ENCODE results near the gene PDIK1L. TPM values are rescaled to one million over a fixed set of nuclear protein-coding genes. Genes with fewer than 3 reads are reported as not detected.
"Not testable (repeated sequence)": the region's sequence is repeated elsewhere in the genome, so short reads cannot be mapped to it uniquely, and the experiment has no call there.

Gene PDIK1L
- total and polyA plus RNA-seq, 9 of the 15 experiments (the other 6 are each of a cell fraction or from before 2014, with no cell fraction given) = 12.8 to 30.2 (median 21.5) TPM

DNA sequence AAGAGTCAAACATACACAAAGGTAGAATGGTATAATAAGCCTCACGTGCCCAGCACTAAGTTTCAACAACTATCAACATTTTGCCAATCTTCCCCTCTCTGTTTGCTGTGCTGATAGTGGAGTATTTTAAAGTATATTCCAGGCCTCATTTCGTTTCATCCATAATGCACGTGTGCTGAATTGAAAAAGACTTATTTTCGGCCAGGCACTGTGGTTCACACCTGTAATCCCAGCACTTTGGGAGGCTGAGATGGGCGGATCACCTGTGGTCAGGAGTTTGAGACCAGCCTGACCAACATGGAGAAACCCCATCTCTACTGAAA lies 6.4 kb upstream of the PDIK1L start:
- intact Hi-C loops (cut with micrococcal nuclease) = loop anchor here (1.0 kb wide), 4 partner anchors 40 to 286 kb away; no protein-coding TSS in a partner anchor
- not testable (repeated sequence) for DNase-seq (ENCODE audit: extremely low read depth in 1 of 4, low spot score in 3 of 4); H3K9me1 ChIP-seq (ENCODE audit: control insufficient read depth, insufficient read depth, low read length); H3K79me2 ChIP-seq (ENCODE audit: control insufficient read depth, insufficient read depth, low read length); H3K4me3 ChIP-seq; H4K20me1 ChIP-seq (replicated peaks; ENCODE audit: control insufficient read depth, insufficient read depth, low read length); H3K9me3 ChIP-seq (replicated peaks; ENCODE audit: control insufficient read depth, insufficient read depth, low read depth, low read length); H3K9ac ChIP-seq (ENCODE audit: insufficient read depth in 1 of 2, low read depth in 2 of 2, low read length in 2 of 2); BruUV-seq (replicated peaks); FAIRE-seq; H3K36me3 ChIP-seq (ENCODE audit: control insufficient read depth, insufficient read depth, low read length); H3K27ac ChIP-seq (ENCODE audit: extremely low read depth, low read depth, low read length); H3K4me2 ChIP-seq (ENCODE audit: insufficient read depth, low read length); H3K27me3 ChIP-seq (ENCODE audit: control insufficient read depth in 2 of 2, insufficient read depth in 2 of 2, low read length in 2 of 2)
- Histone ChIP-seq H3K4me1 (replicated peaks in 1 of 2; ENCODE audit: control insufficient read depth in 2 of 2, insufficient read depth in 2 of 2, low read length in 2 of 2) (peaks cover 3 to 16% of the 10 kb centered on the region in 2 experiments; a peak in 4 of 5 replicates), H2AFZ (ENCODE audit: low read depth, low read length) (peak overlapping the region; percentile 64)
- in situ Hi-C loops (cut with MboI) = loop anchor here (5.0 kb wide), 2 partner anchors 42 to 63 kb away; no protein-coding TSS in a partner anchor
- POLR2A ChIA-PET = interaction anchor here (0.7 to 1.5 kb wide), 8 partner anchors 18 to 303 kb away, joined by 3 to 5 read pairs (median 4); partner anchors contain the start of gene ZNF593
- CTCF ChIA-PET (ENCODE audit: low intra/inter-chr PET ratio) = interaction anchor here (0.6 to 6.7 kb wide), 14 partner anchors 11 to 286 kb away, joined by 3 to 114 read pairs (median 4); partner anchors contain the start of gene CEP85
- peak; percentile 8; the same call in 1 of the 3 replicates for ATAC-seq
- 34% methylated on average over 5 of the region's 5 CpGs for WGBS (ENCODE audit: insufficient coverage, low coverage, missing lambda C conversion rate)
- TF ChIP-seq, protein P1, sequence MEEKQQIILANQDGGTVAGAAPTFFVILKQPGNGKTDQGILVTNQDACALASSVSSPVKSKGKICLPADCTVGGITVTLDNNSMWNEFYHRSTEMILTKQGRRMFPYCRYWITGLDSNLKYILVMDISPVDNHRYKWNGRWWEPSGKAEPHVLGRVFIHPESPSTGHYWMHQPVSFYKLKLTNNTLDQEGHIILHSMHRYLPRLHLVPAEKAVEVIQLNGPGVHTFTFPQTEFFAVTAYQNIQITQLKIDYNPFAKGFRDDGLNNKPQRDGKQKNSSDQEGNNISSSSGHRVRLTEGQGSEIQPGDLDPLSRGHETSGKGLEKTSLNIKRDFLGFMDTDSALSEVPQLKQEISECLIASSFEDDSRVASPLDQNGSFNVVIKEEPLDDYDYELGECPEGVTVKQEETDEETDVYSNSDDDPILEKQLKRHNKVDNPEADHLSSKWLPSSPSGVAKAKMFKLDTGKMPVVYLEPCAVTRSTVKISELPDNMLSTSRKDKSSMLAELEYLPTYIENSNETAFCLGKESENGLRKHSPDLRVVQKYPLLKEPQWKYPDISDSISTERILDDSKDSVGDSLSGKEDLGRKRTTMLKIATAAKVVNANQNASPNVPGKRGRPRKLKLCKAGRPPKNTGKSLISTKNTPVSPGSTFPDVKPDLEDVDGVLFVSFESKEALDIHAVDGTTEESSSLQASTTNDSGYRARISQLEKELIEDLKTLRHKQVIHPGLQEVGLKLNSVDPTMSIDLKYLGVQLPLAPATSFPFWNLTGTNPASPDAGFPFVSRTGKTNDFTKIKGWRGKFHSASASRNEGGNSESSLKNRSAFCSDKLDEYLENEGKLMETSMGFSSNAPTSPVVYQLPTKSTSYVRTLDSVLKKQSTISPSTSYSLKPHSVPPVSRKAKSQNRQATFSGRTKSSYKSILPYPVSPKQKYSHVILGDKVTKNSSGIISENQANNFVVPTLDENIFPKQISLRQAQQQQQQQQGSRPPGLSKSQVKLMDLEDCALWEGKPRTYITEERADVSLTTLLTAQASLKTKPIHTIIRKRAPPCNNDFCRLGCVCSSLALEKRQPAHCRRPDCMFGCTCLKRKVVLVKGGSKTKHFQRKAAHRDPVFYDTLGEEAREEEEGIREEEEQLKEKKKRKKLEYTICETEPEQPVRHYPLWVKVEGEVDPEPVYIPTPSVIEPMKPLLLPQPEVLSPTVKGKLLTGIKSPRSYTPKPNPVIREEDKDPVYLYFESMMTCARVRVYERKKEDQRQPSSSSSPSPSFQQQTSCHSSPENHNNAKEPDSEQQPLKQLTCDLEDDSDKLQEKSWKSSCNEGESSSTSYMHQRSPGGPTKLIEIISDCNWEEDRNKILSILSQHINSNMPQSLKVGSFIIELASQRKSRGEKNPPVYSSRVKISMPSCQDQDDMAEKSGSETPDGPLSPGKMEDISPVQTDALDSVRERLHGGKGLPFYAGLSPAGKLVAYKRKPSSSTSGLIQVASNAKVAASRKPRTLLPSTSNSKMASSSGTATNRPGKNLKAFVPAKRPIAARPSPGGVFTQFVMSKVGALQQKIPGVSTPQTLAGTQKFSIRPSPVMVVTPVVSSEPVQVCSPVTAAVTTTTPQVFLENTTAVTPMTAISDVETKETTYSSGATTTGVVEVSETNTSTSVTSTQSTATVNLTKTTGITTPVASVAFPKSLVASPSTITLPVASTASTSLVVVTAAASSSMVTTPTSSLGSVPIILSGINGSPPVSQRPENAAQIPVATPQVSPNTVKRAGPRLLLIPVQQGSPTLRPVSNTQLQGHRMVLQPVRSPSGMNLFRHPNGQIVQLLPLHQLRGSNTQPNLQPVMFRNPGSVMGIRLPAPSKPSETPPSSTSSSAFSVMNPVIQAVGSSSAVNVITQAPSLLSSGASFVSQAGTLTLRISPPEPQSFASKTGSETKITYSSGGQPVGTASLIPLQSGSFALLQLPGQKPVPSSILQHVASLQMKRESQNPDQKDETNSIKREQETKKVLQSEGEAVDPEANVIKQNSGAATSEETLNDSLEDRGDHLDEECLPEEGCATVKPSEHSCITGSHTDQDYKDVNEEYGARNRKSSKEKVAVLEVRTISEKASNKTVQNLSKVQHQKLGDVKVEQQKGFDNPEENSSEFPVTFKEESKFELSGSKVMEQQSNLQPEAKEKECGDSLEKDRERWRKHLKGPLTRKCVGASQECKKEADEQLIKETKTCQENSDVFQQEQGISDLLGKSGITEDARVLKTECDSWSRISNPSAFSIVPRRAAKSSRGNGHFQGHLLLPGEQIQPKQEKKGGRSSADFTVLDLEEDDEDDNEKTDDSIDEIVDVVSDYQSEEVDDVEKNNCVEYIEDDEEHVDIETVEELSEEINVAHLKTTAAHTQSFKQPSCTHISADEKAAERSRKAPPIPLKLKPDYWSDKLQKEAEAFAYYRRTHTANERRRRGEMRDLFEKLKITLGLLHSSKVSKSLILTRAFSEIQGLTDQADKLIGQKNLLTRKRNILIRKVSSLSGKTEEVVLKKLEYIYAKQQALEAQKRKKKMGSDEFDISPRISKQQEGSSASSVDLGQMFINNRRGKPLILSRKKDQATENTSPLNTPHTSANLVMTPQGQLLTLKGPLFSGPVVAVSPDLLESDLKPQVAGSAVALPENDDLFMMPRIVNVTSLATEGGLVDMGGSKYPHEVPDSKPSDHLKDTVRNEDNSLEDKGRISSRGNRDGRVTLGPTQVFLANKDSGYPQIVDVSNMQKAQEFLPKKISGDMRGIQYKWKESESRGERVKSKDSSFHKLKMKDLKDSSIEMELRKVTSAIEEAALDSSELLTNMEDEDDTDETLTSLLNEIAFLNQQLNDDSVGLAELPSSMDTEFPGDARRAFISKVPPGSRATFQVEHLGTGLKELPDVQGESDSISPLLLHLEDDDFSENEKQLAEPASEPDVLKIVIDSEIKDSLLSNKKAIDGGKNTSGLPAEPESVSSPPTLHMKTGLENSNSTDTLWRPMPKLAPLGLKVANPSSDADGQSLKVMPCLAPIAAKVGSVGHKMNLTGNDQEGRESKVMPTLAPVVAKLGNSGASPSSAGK (IDR thresholded peaks at IDR 0.05) = peak; percentile 14; the same call in 1 of the 2 replicates
- TF ChIP-seq HES1 (IDR thresholded peaks at IDR 0.05; ENCODE audit: low read depth) (0 out of 2 replicates have a peak, but pooled peaks have one; percentile 4), BRD9 (IDR thresholded peaks at IDR 0.05; ENCODE audit: low read depth, partially characterized antibody) (peak; percentile 4)
- TF ChIP-seq, protein P2, sequence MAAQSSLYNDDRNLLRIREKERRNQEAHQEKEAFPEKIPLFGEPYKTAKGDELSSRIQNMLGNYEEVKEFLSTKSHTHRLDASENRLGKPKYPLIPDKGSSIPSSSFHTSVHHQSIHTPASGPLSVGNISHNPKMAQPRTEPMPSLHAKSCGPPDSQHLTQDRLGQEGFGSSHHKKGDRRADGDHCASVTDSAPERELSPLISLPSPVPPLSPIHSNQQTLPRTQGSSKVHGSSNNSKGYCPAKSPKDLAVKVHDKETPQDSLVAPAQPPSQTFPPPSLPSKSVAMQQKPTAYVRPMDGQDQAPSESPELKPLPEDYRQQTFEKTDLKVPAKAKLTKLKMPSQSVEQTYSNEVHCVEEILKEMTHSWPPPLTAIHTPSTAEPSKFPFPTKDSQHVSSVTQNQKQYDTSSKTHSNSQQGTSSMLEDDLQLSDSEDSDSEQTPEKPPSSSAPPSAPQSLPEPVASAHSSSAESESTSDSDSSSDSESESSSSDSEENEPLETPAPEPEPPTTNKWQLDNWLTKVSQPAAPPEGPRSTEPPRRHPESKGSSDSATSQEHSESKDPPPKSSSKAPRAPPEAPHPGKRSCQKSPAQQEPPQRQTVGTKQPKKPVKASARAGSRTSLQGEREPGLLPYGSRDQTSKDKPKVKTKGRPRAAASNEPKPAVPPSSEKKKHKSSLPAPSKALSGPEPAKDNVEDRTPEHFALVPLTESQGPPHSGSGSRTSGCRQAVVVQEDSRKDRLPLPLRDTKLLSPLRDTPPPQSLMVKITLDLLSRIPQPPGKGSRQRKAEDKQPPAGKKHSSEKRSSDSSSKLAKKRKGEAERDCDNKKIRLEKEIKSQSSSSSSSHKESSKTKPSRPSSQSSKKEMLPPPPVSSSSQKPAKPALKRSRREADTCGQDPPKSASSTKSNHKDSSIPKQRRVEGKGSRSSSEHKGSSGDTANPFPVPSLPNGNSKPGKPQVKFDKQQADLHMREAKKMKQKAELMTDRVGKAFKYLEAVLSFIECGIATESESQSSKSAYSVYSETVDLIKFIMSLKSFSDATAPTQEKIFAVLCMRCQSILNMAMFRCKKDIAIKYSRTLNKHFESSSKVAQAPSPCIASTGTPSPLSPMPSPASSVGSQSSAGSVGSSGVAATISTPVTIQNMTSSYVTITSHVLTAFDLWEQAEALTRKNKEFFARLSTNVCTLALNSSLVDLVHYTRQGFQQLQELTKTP (IDR thresholded peaks at IDR 0.05; ENCODE audit: low read depth in 1 of 2, partially characterized antibody in 2 of 2) = peak in 1 of 2 experiments; percentile 15
